Gastroesophageal sphincter (tissue), 4 donors: ENCODE results near the gene DGKG. TPM values are rescaled to one million over a fixed set of nuclear protein-coding genes. Genes with fewer than 3 reads are reported as not detected.

Experiments used
- ATAC-seq: fragments of 150-250 bp; one replicate; pipeline ENCODE4 v1.9.1; 2016; ENCODE audit warnings: mild to moderate bottlenecking, moderate library complexity
- H3K27ac ChIP-seq, 4 donors: fragments of 200-600 bp; sonication (generic) in 3 of 4; 1 replicate in 3 of 4; 2 replicates in 1 of 4; pipeline ENCODE4 v1.5.1; 2016 to 2019
- H3K27me3 ChIP-seq: fragments of 200-600 bp; sonication (generic); one replicate; pipeline ENCODE4 v1.5.1; 2019
- H3K36me3 ChIP-seq, 2 donors: fragments of 200-600 bp; sonication (generic); one replicate each; pipeline ENCODE4 v1.5.1; 2019; ENCODE audit warnings: control low read depth in 1 of 2
- H3K4me1 ChIP-seq, 3 donors: fragments of 200-600 bp; sonication (generic); 1 replicate in 2 of 3; 2 replicates in 1 of 3; pipeline ENCODE4 v1.5.1; 2016 to 2019; ENCODE audit warnings: control low read depth in 2 of 3
- H3K4me3 ChIP-seq, 2 donors: fragments of 200-600 bp; sonication (generic); one replicate each; pipeline ENCODE4 v1.5.1; 2019; ENCODE audit warnings: mild to moderate bottlenecking in 1 of 2, moderate library complexity in 1 of 2
- H3K9me3 ChIP-seq, 3 donors: fragments of 200-600 bp; sonication (generic); one replicate each; pipeline ENCODE4 v1.5.1; 2017 to 2019; ENCODE audit warnings: control low read depth in 2 of 3
- CTCF ChIP-seq, 4 experiments: fragments of 200-600 bp in 2 of 4; fragments of 450-650 bp in 2 of 4; sonication (generic) in 1 of 4; IDR thresholded peaks; one replicate each; pipeline ENCODE4 v1.5.1; 2017 to 2019; ENCODE audit warnings: antibody characterized with exemption in 4 of 4, mild to moderate bottlenecking in 2 of 4, moderate library complexity in 2 of 4
- EP300 ChIP-seq: sonication (generic); formaldehyde crosslinking; IDR thresholded peaks from one replicate; pipeline ENCODE4 v1.6.1; 2017; ENCODE audit warnings: antibody characterized with exemption, mild to moderate bottlenecking
- POLR2A ChIP-seq, 2 donors: fragments of 450-650 bp; IDR thresholded peaks; one replicate each; pipeline ENCODE4 v1.6.1; 2017; ENCODE audit warnings: antibody characterized with exemption in 2 of 2, mild to moderate bottlenecking in 2 of 2, moderate library complexity in 1 of 2
- POLR2AphosphoS5 ChIP-seq: sonication (generic); formaldehyde crosslinking; IDR thresholded peaks from one replicate; pipeline ENCODE4 v1.6.1; 2017; ENCODE audit warnings: antibody characterized with exemption
- WGBS, 2 donors: methylation state at CpG; one replicate each; pipeline ENCODE4 v1.1.5; 2018; ENCODE audit warnings: low coverage in 1 of 2; 5-methylcytosine and 5-hydroxymethylcytosine counted together
- total RNA-seq, 4 donors: library from RNA; depleted of rRNA; stranded (reverse); fragments of >200 nt; gene quantifications; one replicate each; pipeline ENCODE4 v1.1.0, GENCODE V29; 2016

Gene DGKG
- total RNA-seq, 4 donors from 2014 or later: 46.3 to 134 (median 90.4) TPM

DNA sequence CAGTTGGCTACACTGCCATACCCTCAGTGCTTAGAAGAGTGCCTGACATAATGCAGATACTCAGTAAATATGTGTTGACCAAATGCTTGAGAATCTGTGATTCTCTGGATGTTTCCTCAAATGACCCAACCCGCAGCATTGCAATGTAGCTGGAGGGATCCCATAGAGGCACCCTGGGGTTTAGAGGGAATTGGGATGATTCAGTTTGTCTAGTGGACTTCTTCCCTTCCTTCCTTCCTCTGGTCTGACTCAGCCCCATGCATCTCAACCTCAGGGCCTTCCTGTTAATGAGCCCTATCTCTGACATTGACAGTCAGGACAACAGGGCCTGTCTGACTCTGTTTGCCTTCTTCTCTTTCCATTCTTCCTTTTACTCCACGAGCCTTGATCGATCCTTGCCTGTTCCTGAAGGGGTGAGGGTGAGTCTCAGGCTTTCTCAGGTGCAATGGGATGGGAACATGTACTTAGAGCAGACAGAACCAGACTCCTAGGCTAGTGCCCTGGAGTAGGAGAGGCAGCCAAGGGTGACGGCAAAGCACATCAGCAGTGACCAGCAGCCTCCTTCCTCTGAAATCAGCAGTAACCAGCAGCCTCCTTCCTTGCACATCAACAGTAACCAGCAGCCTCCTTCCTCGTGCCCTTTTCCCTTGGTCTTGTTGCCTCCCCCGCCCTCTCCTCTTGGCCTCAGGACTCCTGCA, 78.2 kb downstream of the DGKG start:
- Histone ChIP-seq H3K4me1 (peaks cover 14 to 41% (median 21%) of the 10 kb centered on the region in 3 donors), H3K9me3 (no peaks in the 10 kb centered on the region), H3K36me3 (peaks cover 0 to 64% of the 10 kb centered on the region in 2 donors), H3K4me3 (no peak overlapping the region), H3K27me3 (no peaks in the 10 kb centered on the region), H3K27ac (peak overlapping the region in 2 of 4 donors; percentile 53 to 69)
- TF ChIP-seq EP300: no peak
- TF ChIP-seq POLR2A (IDR thresholded peaks at IDR 0.05): no peak
- TF ChIP-seq POLR2AphosphoS5: no peak
- TF ChIP-seq CTCF (IDR thresholded peaks at IDR 0.05): no peak
- WGBS, 2 donors: 72 to 90% methylated on average over 2 to 4 of the region's 6 CpGs
- ATAC-seq: no peak

DNA sequence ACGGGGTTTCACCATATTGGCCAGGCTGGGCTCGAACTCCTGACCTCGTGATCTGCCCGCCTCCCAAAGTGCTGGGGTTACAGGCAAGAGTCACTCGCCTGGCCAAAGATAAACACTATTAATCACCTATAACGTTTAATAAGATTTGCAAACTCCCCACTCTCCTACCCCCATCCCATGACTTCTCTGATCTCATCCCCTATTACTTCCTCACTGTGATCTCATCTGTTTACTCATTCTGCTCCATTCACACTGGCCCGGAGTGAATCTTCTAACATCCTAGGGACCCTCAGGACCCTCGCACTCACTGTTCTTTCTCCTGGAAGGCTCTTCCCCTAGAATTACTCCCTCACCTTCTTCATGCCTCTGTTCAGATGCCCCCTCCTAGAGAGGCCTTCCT, 78.9 kb downstream of the DGKG start:
- Histone ChIP-seq H3K9me3 (no peaks in the 10 kb centered on the region), H3K4me1 (peaks cover 7 to 34% (median 14%) of the 10 kb centered on the region in 3 donors), H3K27ac (peak overlapping the region in 3 of 4 donors; percentile 53 to 71 (median 69)), H3K36me3 (peaks cover 0 to 71% of the 10 kb centered on the region in 2 donors), H3K27me3 (no peaks in the 10 kb centered on the region), H3K4me3 (no peak overlapping the region)
- 70 to 76% methylated on average over 4 to 7 of the region's 8 CpGs for whole genome bisulfite sequencing, 2 donors
- TF ChIP-seq POLR2AphosphoS5: no peak
- TF ChIP-seq POLR2A (IDR thresholded peaks at IDR 0.05): no peak
- no peak for TF ChIP-seq CTCF (IDR thresholded peaks at IDR 0.05)
- TF ChIP-seq EP300: no peak
- no peak for ATAC-seq

DNA sequence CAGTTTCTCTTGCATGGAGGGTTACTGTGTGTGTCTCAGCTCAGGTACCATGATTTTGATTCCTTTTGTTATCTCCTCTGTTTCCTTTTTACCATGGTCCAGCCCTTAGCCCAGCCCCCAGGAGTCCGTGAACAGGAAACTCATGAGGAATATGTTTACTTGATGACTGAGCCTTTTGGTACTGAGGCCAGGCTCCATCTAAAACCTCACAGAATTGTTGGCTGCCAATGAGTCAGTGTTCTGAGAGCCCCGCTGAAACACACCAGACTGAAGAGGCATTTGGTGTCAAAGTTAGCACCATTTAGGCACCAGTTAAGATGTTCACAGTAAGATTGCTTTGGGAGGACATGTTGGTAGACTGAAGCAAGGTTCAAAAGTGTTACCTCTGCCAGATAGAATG, 80.9 kb downstream of the DGKG start:
- Histone ChIP-seq H3K4me3 (no peak overlapping the region), H3K27me3 (no peaks in the 10 kb centered on the region)

DNA sequence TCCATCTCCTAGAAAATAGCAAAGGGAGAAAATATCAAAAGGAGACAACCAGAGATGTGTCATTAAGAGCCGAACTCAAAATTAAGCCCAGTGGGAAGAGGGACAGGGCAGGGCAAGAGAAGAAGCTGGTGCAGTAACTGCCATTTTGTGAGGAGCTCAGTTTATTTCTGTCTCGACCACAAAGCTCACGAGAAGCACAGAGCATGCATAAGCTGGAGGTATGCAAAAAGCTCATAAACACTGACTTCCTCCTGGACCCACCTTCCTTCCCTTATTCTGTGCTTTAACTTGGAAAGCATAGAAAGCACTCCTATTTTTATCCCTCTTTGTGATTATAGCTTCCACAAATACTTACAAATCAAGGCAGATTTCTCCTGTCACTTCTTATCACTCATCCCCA, 81.3 kb downstream of the DGKG start:
- Histone ChIP-seq H3K9me3 (no peaks in the 10 kb centered on the region), H3K27ac (peak overlapping the region in 3 of 4 donors; percentile 67 to 71 (median 69))
- WGBS, 2 donors: 34 to 39% methylated on average over 3 of the region's 3 CpGs

More for the DNA sequence above, 80.9 kb downstream of the DGKG start:
- Histone ChIP-seq H3K4me1 (peaks cover 5 to 27% (median 10%) of the 10 kb centered on the region in 3 donors), H3K27ac (peak overlapping the region; percentile 66 to 71 (median 68)), H3K36me3 (peaks cover 0 to 83% of the 10 kb centered on the region in 2 donors), H3K9me3 (no peaks in the 10 kb centered on the region)
- 0 to 14% methylated on average over 2 of the region's 2 CpGs for WGBS, 2 donors
- peak; percentile 36 for ATAC-seq
- no peak for TF ChIP-seq EP300
- TF ChIP-seq CTCF (IDR thresholded peaks at IDR 0.05): no peak
- TF ChIP-seq POLR2AphosphoS5: no peak
- TF ChIP-seq POLR2A (IDR thresholded peaks at IDR 0.05): no peak

More for the DNA sequence above, 81.3 kb downstream of the DGKG start:
- peaks cover 5 to 27% (median 10%) of the 10 kb centered on the region in 3 donors for H3K4me1 ChIP-seq
- TF ChIP-seq POLR2A (IDR thresholded peaks at IDR 0.05) (no peak), CTCF (IDR thresholded peaks at IDR 0.05) (no peak), POLR2AphosphoS5 (no peak), EP300 (no peak)
- no peak overlapping the region for H3K4me3 ChIP-seq
- H3K36me3 ChIP-seq: peaks cover 0 to 83% of the 10 kb centered on the region in 2 donors
- no peak for ATAC-seq
- H3K27me3 ChIP-seq: no peaks in the 10 kb centered on the region
